Dendritic cell treated with granulocyte-macrophage colony-stimulating factor and Interleukin-4, amounts not matched to agents 40 ng/mL and 50 ng/mL, for 4 days (primary cell): ENCODE measurements around the gene RAB37.

Experiments used
- H3K27ac Mint-ChIP-seq: one replicate; pipeline ENCODE4 v1.8.0; 2022; ENCODE audit warnings: mild to moderate bottlenecking, mixed read lengths
- H3K27me3 Mint-ChIP-seq: one replicate; pipeline ENCODE4 v1.8.0; 2022; ENCODE audit warnings: mild to moderate bottlenecking, mixed read lengths
- H3K36me3 Mint-ChIP-seq: one replicate; pipeline ENCODE4 v1.8.0; 2022; ENCODE audit warnings: low read depth, mixed read lengths
- H3K4me1 Mint-ChIP-seq: one replicate; pipeline ENCODE4 v1.8.0; 2022; ENCODE audit warnings: low read depth, mixed read lengths
- H3K4me3 Mint-ChIP-seq: one replicate; pipeline ENCODE4 v1.8.0; 2022; ENCODE audit warnings: mild to moderate bottlenecking, moderate library complexity, mixed read lengths
- H3K9me3 Mint-ChIP-seq: one replicate; pipeline ENCODE4 v1.8.0; 2022; ENCODE audit warnings: mixed read lengths
- intact Hi-C: fragments of 100-400 bp; cut with micrococcal nuclease; formaldehyde crosslinking; loops from one replicate; pipeline ENCODE4 v1.15.0; 2022

RAB37 gene

GRCh38 chr17:74767111-74767516 is 30.1 kb downstream of the RAB37 start:
- no peaks in the 10 kb centered on the region for H3K27me3 Mint-ChIP-seq
- peak overlapping the region; percentile 30 for H3K27ac Mint-ChIP-seq
- intact Hi-C loops = no loop called here
- no peak overlapping the region for H3K4me3 Mint-ChIP-seq
- no peaks in the 10 kb centered on the region for H3K9me3 Mint-ChIP-seq
- peaks cover 88% of the 10 kb centered on the region for H3K36me3 Mint-ChIP-seq
- peaks cover 30% of the 10 kb centered on the region for H3K4me1 Mint-ChIP-seq

GRCh38 chr17:74768069-74768762 is 31.2 kb downstream of the RAB37 start:
- Mint-ChIP-seq H3K36me3 (peaks cover 96% of the 10 kb centered on the region), H3K4me3 (no peak overlapping the region), H3K27ac (peak overlapping the region; percentile 30), H3K27me3 (no peaks in the 10 kb centered on the region), H3K4me1 (peaks cover 23% of the 10 kb centered on the region), H3K9me3 (no peaks in the 10 kb centered on the region)
- intact Hi-C loops = no loop called here

- Mint-ChIP-seq H3K4me3 (no peak overlapping the region), H3K27ac (peak overlapping the region; percentile 30), H3K4me1 (peaks cover 26% of the 10 kb centered on the region), H3K27me3 (no peaks in the 10 kb centered on the region), H3K9me3 (no peaks in the 10 kb centered on the region), H3K36me3 (peaks cover 96% of the 10 kb centered on the region)
- intact Hi-C loops = no loop called here
Observed at GRCh38 chr17:74768763-74769114, 31.7 kb downstream of the RAB37 start.

GRCh38 chr17:74769266-74769855 is 32.3 kb downstream of the RAB37 start:
- intact Hi-C loops = no loop called here
- Mint-ChIP-seq H3K4me3 (no peak overlapping the region), H3K27me3 (no peaks in the 10 kb centered on the region), H3K4me1 (peaks cover 30% of the 10 kb centered on the region), H3K36me3 (peaks cover 95% of the 10 kb centered on the region), H3K27ac (no peak overlapping the region), H3K9me3 (no peaks in the 10 kb centered on the region)

GRCh38 chr17:74769856-74770497 is 32.9 kb downstream of the RAB37 start:
- intact Hi-C loops = loop anchor here (2.0 kb wide), 1 partner anchor 25 kb away; no protein-coding TSS in a partner anchor
- Mint-ChIP-seq H3K27me3 (no peaks in the 10 kb centered on the region), H3K4me3 (no peak overlapping the region), H3K27ac (no peak overlapping the region), H3K36me3 (peaks cover 89% of the 10 kb centered on the region), H3K9me3 (no peaks in the 10 kb centered on the region), H3K4me1 (peaks cover 30% of the 10 kb centered on the region)

GRCh38 chr17:74770498-74771318 is 33.7 kb downstream of the RAB37 start:
- H3K9me3 Mint-ChIP-seq = no peaks in the 10 kb centered on the region
- no peaks in the 10 kb centered on the region for H3K27me3 Mint-ChIP-seq
- H3K27ac Mint-ChIP-seq = no peak overlapping the region
- H3K4me1 Mint-ChIP-seq = peaks cover 35% of the 10 kb centered on the region
- H3K4me3 Mint-ChIP-seq = no peak overlapping the region
- intact Hi-C loops = loop anchor here (2.0 kb wide), 1 partner anchor 26 kb away; no protein-coding TSS in a partner anchor
- peaks cover 91% of the 10 kb centered on the region for H3K36me3 Mint-ChIP-seq

GRCh38 chr17:74771319-74771914 is 34.4 kb downstream of the RAB37 start:
- H3K27me3 Mint-ChIP-seq = no peaks in the 10 kb centered on the region
- H3K4me3 Mint-ChIP-seq = no peak overlapping the region
- H3K9me3 Mint-ChIP-seq = no peaks in the 10 kb centered on the region
- H3K36me3 Mint-ChIP-seq = peaks cover 93% of the 10 kb centered on the region
- intact Hi-C loops = loop anchor here (2.0 kb wide), 1 partner anchor 27 kb away; no protein-coding TSS in a partner anchor
- peaks cover 40% of the 10 kb centered on the region for H3K4me1 Mint-ChIP-seq
- no peak overlapping the region for H3K27ac Mint-ChIP-seq

GRCh38 chr17:74772053-74772452 is 35.0 kb downstream of the RAB37 start:
- Mint-ChIP-seq H3K4me3 (no peak overlapping the region), H3K27ac (no peak overlapping the region), H3K27me3 (no peaks in the 10 kb centered on the region), H3K36me3 (peaks cover 87% of the 10 kb centered on the region), H3K4me1 (peaks cover 46% of the 10 kb centered on the region), H3K9me3 (no peaks in the 10 kb centered on the region)
- intact Hi-C loops = no loop called here

GRCh38 chr17:74773414-74773813 is 36.4 kb downstream of the RAB37 start:
- Mint-ChIP-seq H3K4me3 (no peak overlapping the region), H3K27ac (no peak overlapping the region), H3K36me3 (peaks cover 73% of the 10 kb centered on the region), H3K27me3 (no peaks in the 10 kb centered on the region), H3K4me1 (peaks cover 54% of the 10 kb centered on the region), H3K9me3 (no peaks in the 10 kb centered on the region)
- intact Hi-C loops = no loop called here

- no peak overlapping the region for H3K4me3 Mint-ChIP-seq
- peaks cover 70% of the 10 kb centered on the region for H3K36me3 Mint-ChIP-seq
- H3K27ac Mint-ChIP-seq = no peak overlapping the region
- peaks cover 54% of the 10 kb centered on the region for H3K4me1 Mint-ChIP-seq
- no peaks in the 10 kb centered on the region for H3K27me3 Mint-ChIP-seq
- intact Hi-C loops = no loop called here
- no peaks in the 10 kb centered on the region for H3K9me3 Mint-ChIP-seq
Observed at GRCh38 chr17:74773871-74774286, 36.8 kb downstream of the RAB37 start.

GRCh38 chr17:74775409-74776043 is 38.5 kb downstream of the RAB37 start:
- intact Hi-C loops = loop anchor here (1.0 kb wide), 1 partner anchor 98 kb away; no protein-coding TSS in a partner anchor
- H3K4me3 Mint-ChIP-seq = peak overlapping the region; percentile 96
- H3K36me3 Mint-ChIP-seq = peaks cover 61% of the 10 kb centered on the region
- H3K27ac Mint-ChIP-seq = peak overlapping the region; percentile 94
- peaks cover 63% of the 10 kb centered on the region for H3K4me1 Mint-ChIP-seq
- H3K27me3 Mint-ChIP-seq = no peaks in the 10 kb centered on the region
- no peaks in the 10 kb centered on the region for H3K9me3 Mint-ChIP-seq

GRCh38 chr17:74776044-74776962 is 39.2 kb downstream of the RAB37 start, which contains the start of gene NAT9:
Gene NAT9, minus strand, starts transcription at chr17:74776345. Its CDS starts 647 bp downstream, at chr17:74775698.
- Mint-ChIP-seq H3K27me3 (no peaks in the 10 kb centered on the region), H3K4me1 (peaks cover 66% of the 10 kb centered on the region), H3K27ac (peak within 1 kb of the TSS; percentile 94), H3K4me3 (peak within 1 kb of the TSS; percentile 96), H3K9me3 (no peaks in the 10 kb centered on the region), H3K36me3 (peaks cover 61% of the 10 kb centered on the region)
- intact Hi-C loops = loop anchor here (1.0 kb wide), 1 partner anchor 97 kb away; no protein-coding TSS in a partner anchor
